Mesenchymal stem cell (in vitro differentiated cells and primary cell): ENCODE measurements around the gene MZT2B.
"Not testable (repeated sequence)": the region's sequence is repeated elsewhere in the genome, so short reads cannot be mapped to it uniquely, and the experiment has no call there.

Experiments used
- DNase-seq: peaks from one replicate; pipeline ENCODE4 v3.0.0-alpha.2; 2013
- H2AFZ ChIP-seq: one replicate; pipeline ENCODE4 v1.6.1; 2013; ENCODE audit warnings: low read depth, mild to moderate bottlenecking, control low read depth, inconsistent platforms, low read length, moderate library complexity
- H2AK5ac ChIP-seq: 2 replicates; pipeline ENCODE4 v1.6.1; 2013; ENCODE audit warnings: low read length, moderate library complexity, mild to moderate bottlenecking, inconsistent platforms; ENCODE audit not compliant: severe bottlenecking
- H2BK120ac ChIP-seq: one replicate; pipeline ENCODE4 v1.6.1; 2013; ENCODE audit warnings: low read depth, mild to moderate bottlenecking, inconsistent platforms, low read length, moderate library complexity
- H2BK12ac ChIP-seq, 2 experiments: one replicate each; pipeline ENCODE4 v1.6.1; 2013; ENCODE audit warnings: inconsistent platforms in 2 of 2, low read length in 2 of 2, mild to moderate bottlenecking in 2 of 2, moderate library complexity in 2 of 2, control low read depth in 1 of 2
- H2BK15ac ChIP-seq: one replicate; pipeline ENCODE4 v1.6.1; 2013; ENCODE audit warnings: mild to moderate bottlenecking, low read depth, inconsistent platforms; ENCODE audit not compliant: poor library complexity, severe bottlenecking
- H2BK5ac ChIP-seq: 2 replicates; pipeline ENCODE4 v1.6.1; 2013; ENCODE audit warnings: low read depth, mild to moderate bottlenecking, low read length, control low read depth, inconsistent platforms; ENCODE audit not compliant: poor library complexity, severe bottlenecking
- H3K14ac ChIP-seq, 2 experiments: one replicate each; pipeline ENCODE4 v1.6.1; 2013; ENCODE audit warnings: inconsistent platforms in 2 of 2, low read length in 2 of 2, control low read depth in 1 of 2, mild to moderate bottlenecking in 1 of 2, moderate library complexity in 1 of 2
- H3K18ac ChIP-seq, 2 experiments: one replicate each; pipeline ENCODE4 v1.6.1; 2013; ENCODE audit warnings: inconsistent platforms in 2 of 2, low read length in 2 of 2, control low read depth in 1 of 2, low read depth in 1 of 2, mild to moderate bottlenecking in 1 of 2
- H3K23ac ChIP-seq, 2 experiments: one replicate each; pipeline ENCODE4 v1.6.1; 2013; ENCODE audit warnings: inconsistent platforms in 2 of 2, low read length in 2 of 2, mild to moderate bottlenecking in 2 of 2, moderate library complexity in 2 of 2, control low read depth in 1 of 2
- H3K27ac ChIP-seq: 2 replicates; pipeline ENCODE4 v1.5.1; 2013; ENCODE audit warnings: mild to moderate bottlenecking, moderate library complexity, low read length, control low read depth, inconsistent platforms; ENCODE audit not compliant: poor library complexity, severe bottlenecking
- H3K27me3 ChIP-seq, 2 experiments: 2 replicates each; pipeline versions ENCODE4 v1.6.1 to v1.7.0; 2013; ENCODE audit warnings: low read length in 2 of 2, mild to moderate bottlenecking in 2 of 2, moderate library complexity in 2 of 2, control low read depth in 1 of 2, inconsistent platforms in 1 of 2; ENCODE audit not compliant: control insufficient read depth in 1 of 2, insufficient read depth in 1 of 2
- H3K36me3 ChIP-seq, 2 experiments: 2 replicates each; pipeline versions ENCODE4 v1.6.1 to v1.7.0; 2013; ENCODE audit warnings: low read length in 2 of 2, control low read depth in 1 of 2, inconsistent platforms in 1 of 2, low read depth in 1 of 2, mild to moderate bottlenecking in 1 of 2; ENCODE audit not compliant: insufficient read depth in 2 of 2, control insufficient read depth in 1 of 2
- H3K4ac ChIP-seq, 2 experiments: one replicate each; pipeline ENCODE4 v1.6.1; 2013; ENCODE audit warnings: inconsistent platforms in 2 of 2, low read length in 2 of 2, mild to moderate bottlenecking in 2 of 2, moderate library complexity in 2 of 2, control low read depth in 1 of 2, low read depth in 1 of 2
- H3K4me1 ChIP-seq: 2 replicates; pipeline ENCODE4 v1.6.1; 2013; ENCODE audit warnings: low read depth, low read length, control low read depth; ENCODE audit not compliant: control insufficient read depth, insufficient read depth
- H3K4me2 ChIP-seq: 2 replicates; pipeline ENCODE4 v1.6.1; 2013; ENCODE audit warnings: low read length, mild to moderate bottlenecking, inconsistent platforms; ENCODE audit not compliant: poor library complexity, severe bottlenecking
- H3K4me3 ChIP-seq, 2 experiments: 2 replicates each; pipeline versions ENCODE4 v1.5.1 to v1.7.0; 2013; ENCODE audit warnings: low read length in 2 of 2, mild to moderate bottlenecking in 2 of 2, control low read depth in 1 of 2, low read depth in 1 of 2; ENCODE audit not compliant: insufficient read depth in 1 of 2
- H3K79me1 ChIP-seq: replicated peaks from 2 replicates; pipeline ENCODE4 v1.6.1; 2013; ENCODE audit warnings: mild to moderate bottlenecking, control low read depth, low read length, inconsistent platforms; ENCODE audit not compliant: poor library complexity, severe bottlenecking
- H3K9ac ChIP-seq: 2 replicates; pipeline ENCODE4 v1.7.0; 2013; ENCODE audit warnings: mild to moderate bottlenecking, low read length, moderate library complexity
- H3K9me3 ChIP-seq: 2 replicates; pipeline ENCODE4 v1.7.0; 2013; ENCODE audit warnings: mild to moderate bottlenecking, low read length; ENCODE audit not compliant: control insufficient read depth
- H4K8ac ChIP-seq: one replicate; pipeline ENCODE4 v1.6.1; 2013; ENCODE audit warnings: inconsistent platforms, mild to moderate bottlenecking, low read length, moderate library complexity
- H4K91ac ChIP-seq: one replicate; pipeline ENCODE4 v1.6.1; 2013; ENCODE audit warnings: mild to moderate bottlenecking, low read length, inconsistent platforms
- WGBS: methylation state at CpG from one replicate; pipeline ENCODE4 v1.1.7; 2013; ENCODE audit warnings: mixed read lengths; 5-methylcytosine and 5-hydroxymethylcytosine counted together

MZT2B gene

DNA sequence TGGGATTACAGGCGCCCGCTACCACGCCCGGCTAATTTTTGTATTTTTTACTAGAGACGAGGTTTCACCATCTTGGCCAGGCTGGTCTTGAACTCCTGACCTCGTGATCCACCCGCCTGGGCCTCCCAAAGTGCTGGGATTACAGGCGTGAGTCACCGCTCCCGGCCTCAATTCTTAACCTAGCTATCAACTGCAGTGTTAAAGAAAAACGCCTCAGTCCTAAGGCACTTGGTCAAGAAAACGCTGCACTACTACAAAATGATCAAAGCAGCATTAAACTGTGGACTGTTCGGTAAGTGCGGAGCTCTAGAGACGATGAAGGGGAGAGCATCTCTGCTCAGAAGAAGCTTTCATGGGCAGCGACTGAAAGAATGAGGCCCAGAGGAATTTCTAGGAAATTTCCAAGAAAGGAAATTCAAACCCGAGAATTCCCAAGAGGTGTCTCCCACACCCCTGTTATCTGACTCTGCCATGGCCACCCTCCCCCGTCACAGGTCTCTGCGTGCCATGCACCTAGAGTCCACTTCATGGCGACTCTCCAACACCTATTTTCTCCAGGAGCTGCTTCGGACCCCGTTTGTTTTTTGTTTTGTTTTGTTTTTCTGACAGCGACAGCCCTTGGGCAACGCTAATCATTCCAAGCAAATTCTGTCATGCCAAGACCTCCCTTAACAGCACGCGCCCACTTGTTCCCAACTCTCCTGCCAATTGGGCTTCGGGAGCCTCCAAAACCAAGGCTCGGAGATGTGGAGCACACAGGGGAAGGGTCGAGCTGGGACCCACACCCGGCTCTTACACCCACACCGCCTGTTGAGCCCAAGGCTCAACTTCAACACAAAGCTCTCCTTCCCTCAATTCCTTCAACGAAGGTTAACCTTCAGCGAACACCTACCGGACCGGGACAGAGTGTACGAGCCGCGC lies 1.4 kb upstream of the MZT2B start:
- Histone ChIP-seq H2BK15ac (peak overlapping the region; percentile 19), H2BK12ac (peak overlapping the region in 1 of 2 experiments; percentile 21), H3K27ac (peak overlapping the region; percentile 9), H2AK5ac (peak overlapping the region; percentile 53), H3K4ac (peak overlapping the region in 1 of 2 experiments; percentile 49), H4K8ac (peak overlapping the region; percentile 85), H3K4me3 (peak overlapping the region; percentile 69 to 94), H3K4me2 (peak overlapping the region; percentile 94), H3K4me1 (peaks cover 26% of the 10 kb centered on the region), H3K36me3 (peaks cover 0 to 12% of the 10 kb centered on the region in 2 experiments), H3K9ac (peak overlapping the region; percentile 94)
- not testable (repeated sequence) for H2AFZ ChIP-seq, H3K23ac ChIP-seq, H2BK5ac ChIP-seq, H4K91ac ChIP-seq, H3K14ac ChIP-seq, H2BK120ac ChIP-seq, H3K18ac ChIP-seq, H3K27me3 ChIP-seq, H3K79me1 ChIP-seq, H3K9me3 ChIP-seq
- peak; percentile 27 for DNase-seq
- WGBS, result 21% methylated on average over 38 of the region's 38 CpGs

DNA sequence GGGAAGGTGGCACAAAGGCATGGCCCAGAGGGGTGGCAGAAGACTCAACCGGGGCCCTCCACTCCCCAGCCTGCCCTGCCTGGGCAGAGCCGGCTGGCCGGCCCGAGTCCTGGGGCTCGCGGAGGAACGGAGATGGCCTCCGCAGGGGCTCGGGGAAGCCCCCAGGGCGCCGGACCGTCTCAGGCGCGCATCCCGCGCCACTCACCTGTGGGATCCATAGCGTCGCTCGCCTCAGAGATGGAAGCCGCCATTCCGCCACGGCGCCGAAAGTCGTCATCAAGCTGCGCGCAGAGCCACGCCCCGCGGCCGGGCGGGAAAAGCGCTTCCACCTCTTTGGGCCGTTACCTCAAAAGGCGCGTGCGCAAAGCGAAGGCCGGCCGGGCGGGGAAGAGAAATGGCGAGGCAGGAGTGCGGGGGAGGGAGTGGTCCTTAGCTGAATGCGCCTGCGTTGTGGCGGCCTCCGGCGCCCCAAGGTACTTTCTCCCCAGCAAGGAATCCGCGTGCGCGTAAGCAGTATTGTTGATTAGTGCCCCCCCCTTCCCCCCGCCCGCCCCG lies 660 bp upstream of the MZT2B start, which contains the start of gene SMPD4:
Gene SMPD4, minus strand, starts transcription at position 278 of the 555 bp plus-strand sequence. CDS start 5,010 bp downstream, outside the sequence.
- Histone ChIP-seq H3K9ac (peak within 1 kb of the TSS; percentile 94), H3K18ac (peak within 1 kb of the TSS; percentile 76 to 99), H3K79me1 (peaks cover 9% of the 10 kb centered on the region), H3K4me3 (peak within 1 kb of the TSS; percentile 83 to 94), H3K23ac (peak within 1 kb of the TSS in 1 of 2 experiments; percentile 90), H3K4me1 (peaks cover 32% of the 10 kb centered on the region), H2BK15ac (peak within 1 kb of the TSS; percentile 19), H2BK12ac (peak within 1 kb of the TSS in 1 of 2 experiments; percentile 31), H3K27ac (peak within 1 kb of the TSS; percentile 87), H2BK5ac (peak within 1 kb of the TSS; percentile 74), H3K27me3 (no peaks in the 10 kb centered on the region), H3K4me2 (peak within 1 kb of the TSS; percentile 94), H4K91ac (peak within 1 kb of the TSS; percentile 90), H4K8ac (peak within 1 kb of the TSS; percentile 85), H2BK120ac (peak within 1 kb of the TSS; percentile 62), H2AFZ (peak within 1 kb of the TSS; percentile 81), H3K36me3 (peaks cover 0 to 12% of the 10 kb centered on the region in 2 experiments), H3K14ac (peak within 1 kb of the TSS in 1 of 2 experiments; percentile 4), H3K4ac (peak within 1 kb of the TSS; percentile 75 to 85), H2AK5ac (peak within 1 kb of the TSS; percentile 53), H3K9me3 (no peaks in the 10 kb centered on the region)
- WGBS, result under 1% methylated on average over 46 of the region's 55 CpGs
- DNase-seq, result peak; percentile 96

DNA sequence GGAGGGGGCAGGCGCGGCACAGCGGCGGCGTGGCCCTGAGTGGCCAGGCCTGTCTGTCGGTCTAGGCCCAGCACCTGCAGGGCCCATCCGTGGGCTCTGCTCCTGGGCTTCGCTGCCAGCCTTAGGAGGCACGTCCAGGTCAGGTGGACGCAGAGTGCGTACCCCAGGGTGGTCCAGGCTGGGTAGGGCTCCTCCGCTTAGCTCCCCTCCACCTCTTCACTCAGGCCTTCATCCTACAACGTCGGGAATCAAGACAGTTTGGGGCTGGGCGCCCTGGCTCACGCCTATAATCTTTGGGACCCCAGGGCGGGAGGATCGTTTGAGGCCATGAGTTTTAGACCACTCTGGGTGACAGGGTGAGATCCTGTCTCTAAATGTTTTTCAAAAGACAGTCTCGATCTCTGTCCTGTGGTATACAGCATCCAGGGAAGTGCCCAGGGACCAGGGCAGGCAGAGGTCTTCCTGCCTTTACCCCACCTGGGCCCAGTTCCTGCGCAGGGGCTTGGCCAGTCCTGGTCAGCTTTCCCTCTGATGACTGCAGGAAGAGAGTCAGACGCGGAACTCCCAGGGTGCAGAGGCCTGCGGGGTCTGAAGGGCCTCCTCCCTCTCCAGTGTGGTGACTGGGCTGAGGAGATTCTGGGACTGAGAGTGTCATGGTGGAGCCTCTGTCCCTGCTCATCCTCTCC lies 907 bp downstream of the MZT2B start:
- Histone ChIP-seq H3K27ac (peak overlapping the region; percentile 55), H3K9ac (peak overlapping the region; percentile 87), H2AFZ (peak overlapping the region; percentile 66), H3K4ac (peak overlapping the region; percentile 24 to 46), H4K8ac (peak overlapping the region; percentile 92), H3K36me3 (peaks cover 0 to 16% of the 10 kb centered on the region in 2 experiments), H3K4me1 (peaks cover 33% of the 10 kb centered on the region), H3K4me3 (peak overlapping the region; percentile 61 to 94), H3K18ac (peak overlapping the region; percentile 28 to 43), H4K91ac (peak overlapping the region; percentile 91), H3K79me1 (peaks cover 13% of the 10 kb centered on the region), H3K4me2 (peak overlapping the region; percentile 86)
- H3K27me3 ChIP-seq, H2BK12ac ChIP-seq, H2AK5ac ChIP-seq, H2BK5ac ChIP-seq, H2BK15ac ChIP-seq, H3K14ac ChIP-seq, H2BK120ac ChIP-seq, H3K9me3 ChIP-seq, H3K23ac ChIP-seq: not testable (repeated sequence)
- DNase-seq, result peak; percentile 23
- 43% methylated on average over 14 of the region's 23 CpGs for WGBS
